A673 (cell line): Measurements from ENCODE around the gene EML1. TPM values are rescaled to one million over a fixed set of nuclear protein-coding genes. Genes with fewer than 3 reads are reported as not detected.

ENCODE experiments used
- BruUV-seq: library from RNA; stranded (reverse); fragments of 400-500 nt; replicated peaks from 2 replicates; lab custom pipeline; 2021; lab: Mats Ljungman, UMichigan
- CTCF ChIA-PET: fragments of 300-600 bp; sonication (Branson Sonifier 250); formaldehyde crosslinking; loops from one replicate; lab custom pipeline; 2022; ENCODE audit warnings: antibody characterized with exemption; lab: Charles Lee
- POLR2A ChIA-PET: fragments of 300-600 bp; sonication (Branson Sonifier 250); formaldehyde crosslinking; loops from one replicate; lab custom pipeline; 2022; ENCODE audit warnings: antibody characterized with exemption; ENCODE audit not compliant: low non-redundant PET; lab: Charles Lee
- DNase-seq: peaks from one replicate; pipeline ENCODE4 v3.0.0-alpha.2; 2015; ENCODE audit warnings: low spot score
- H3K27ac ChIP-seq: fragments of 200-600 bp; sonication (generic); 2 replicates; pipeline ENCODE4 v1.5.1; 2016; ENCODE audit warnings: mixed run types, low read depth, mild to moderate bottlenecking, mixed read lengths, antibody characterized with exemption, low read length; ENCODE audit not compliant: poor library complexity, severe bottlenecking
- H3K27me3 ChIP-seq: fragments of 200-600 bp; sonication (generic); replicated peaks from 2 replicates; pipeline ENCODE4 v1.6.1; 2017; ENCODE audit warnings: mixed run types, low read depth, mild to moderate bottlenecking, mixed read lengths, antibody characterized with exemption, low read length; ENCODE audit not compliant: insufficient read depth, poor library complexity
- H3K36me3 ChIP-seq: fragments of 200-600 bp; sonication (generic); 2 replicates; pipeline ENCODE4 v1.6.1; 2016; ENCODE audit warnings: mixed run types, mild to moderate bottlenecking, mixed read lengths, antibody characterized with exemption, low read length; ENCODE audit not compliant: insufficient read depth, poor library complexity, severe bottlenecking
- H3K4me1 ChIP-seq: fragments of 200-600 bp; sonication (generic); 2 replicates; pipeline ENCODE4 v1.6.1; 2017; ENCODE audit warnings: mixed run types, mild to moderate bottlenecking, mixed read lengths, antibody characterized with exemption, low read length; ENCODE audit not compliant: insufficient read depth, poor library complexity, severe bottlenecking
- H3K4me3 ChIP-seq: fragments of 200-600 bp; sonication (generic); 2 replicates; pipeline ENCODE4 v1.5.1; 2016; ENCODE audit warnings: low read depth, mixed run types, mild to moderate bottlenecking, mixed read lengths, low read length; ENCODE audit not compliant: poor library complexity, severe bottlenecking
- H3K9me3 ChIP-seq: fragments of 200-600 bp; sonication (generic); 2 replicates; pipeline ENCODE4 v1.6.1; 2016; ENCODE audit warnings: mixed run types, low read depth, mild to moderate bottlenecking, mixed read lengths, antibody characterized with exemption, low read length; ENCODE audit not compliant: poor library complexity, severe bottlenecking
- EZH2 ChIP-seq: fragments of 200-600 bp; sonication (generic); IDR thresholded peaks from 2 replicates; pipeline ENCODE4 v1.6.1; 2017; ENCODE audit warnings: borderline replicate concordance, low read depth, mild to moderate bottlenecking, mixed read lengths, antibody characterized with exemption, low read length; ENCODE audit not compliant: poor library complexity, severe bottlenecking
- intact Hi-C: fragments of 100-400 bp; cut with micrococcal nuclease; formaldehyde crosslinking; loops from one replicate; pipeline ENCODE4 v1.10.0; 2022; ENCODE audit not compliant: unreplicated experiment
- total RNA-seq: library from RNA; stranded (reverse); gene quantifications from 2 replicates; pipeline ENCODE4 v1.2.3, GENCODE V29; 2021
- TF ChIP-seq, protein P1 (sequence below): fragments of 300-800, 200-600 bp; sonication (generic); conservative IDR thresholded peaks from 2 replicates; pipeline ENCODE4 v1.5.1; 2017; ENCODE audit warnings: low read depth, mild to moderate bottlenecking, antibody characterized with exemption, low read length, moderate library complexity, mixed read lengths

Gene EML1
- total RNA-seq, 1 experiment from 2014 or later = 34.1 TPM

DNA sequence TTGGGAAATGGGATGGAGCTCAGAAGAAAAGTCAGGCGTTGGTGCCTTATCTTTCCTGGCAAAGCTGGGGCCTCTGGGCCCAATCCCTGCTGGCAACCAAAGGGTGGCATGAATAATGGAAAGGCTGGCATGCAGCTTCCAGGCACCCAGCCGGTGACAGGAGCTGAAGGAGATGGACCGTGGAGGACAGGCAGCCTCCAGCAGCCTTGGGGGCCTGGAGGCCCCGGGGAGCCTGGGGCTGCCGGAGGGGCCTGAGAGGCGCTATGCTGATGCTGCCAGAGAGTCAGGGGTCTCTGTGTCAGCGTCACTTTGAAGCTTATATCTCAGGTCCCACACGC, 38.2 kb upstream of the EML1 start:
- BruUV-seq = no TSS peak
- Histone ChIP-seq H3K27me3 (no peaks in the 10 kb centered on the region), H3K36me3 (no peaks in the 10 kb centered on the region), H3K4me3 (no peak overlapping the region), H3K9me3 (no peaks in the 10 kb centered on the region), H3K27ac (no peak overlapping the region), H3K4me1 (peaks cover 14% of the 10 kb centered on the region)
- no peak for DNase-seq
- TF ChIP-seq, protein P1, sequence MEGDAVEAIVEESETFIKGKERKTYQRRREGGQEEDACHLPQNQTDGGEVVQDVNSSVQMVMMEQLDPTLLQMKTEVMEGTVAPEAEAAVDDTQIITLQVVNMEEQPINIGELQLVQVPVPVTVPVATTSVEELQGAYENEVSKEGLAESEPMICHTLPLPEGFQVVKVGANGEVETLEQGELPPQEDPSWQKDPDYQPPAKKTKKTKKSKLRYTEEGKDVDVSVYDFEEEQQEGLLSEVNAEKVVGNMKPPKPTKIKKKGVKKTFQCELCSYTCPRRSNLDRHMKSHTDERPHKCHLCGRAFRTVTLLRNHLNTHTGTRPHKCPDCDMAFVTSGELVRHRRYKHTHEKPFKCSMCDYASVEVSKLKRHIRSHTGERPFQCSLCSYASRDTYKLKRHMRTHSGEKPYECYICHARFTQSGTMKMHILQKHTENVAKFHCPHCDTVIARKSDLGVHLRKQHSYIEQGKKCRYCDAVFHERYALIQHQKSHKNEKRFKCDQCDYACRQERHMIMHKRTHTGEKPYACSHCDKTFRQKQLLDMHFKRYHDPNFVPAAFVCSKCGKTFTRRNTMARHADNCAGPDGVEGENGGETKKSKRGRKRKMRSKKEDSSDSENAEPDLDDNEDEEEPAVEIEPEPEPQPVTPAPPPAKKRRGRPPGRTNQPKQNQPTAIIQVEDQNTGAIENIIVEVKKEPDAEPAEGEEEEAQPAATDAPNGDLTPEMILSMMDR = no peak
- no peak for TF ChIP-seq EZH2
- ChIA-PET CTCF (no interaction called here), POLR2A (no interaction called here)
- intact Hi-C loops = no loop called here

DNA sequence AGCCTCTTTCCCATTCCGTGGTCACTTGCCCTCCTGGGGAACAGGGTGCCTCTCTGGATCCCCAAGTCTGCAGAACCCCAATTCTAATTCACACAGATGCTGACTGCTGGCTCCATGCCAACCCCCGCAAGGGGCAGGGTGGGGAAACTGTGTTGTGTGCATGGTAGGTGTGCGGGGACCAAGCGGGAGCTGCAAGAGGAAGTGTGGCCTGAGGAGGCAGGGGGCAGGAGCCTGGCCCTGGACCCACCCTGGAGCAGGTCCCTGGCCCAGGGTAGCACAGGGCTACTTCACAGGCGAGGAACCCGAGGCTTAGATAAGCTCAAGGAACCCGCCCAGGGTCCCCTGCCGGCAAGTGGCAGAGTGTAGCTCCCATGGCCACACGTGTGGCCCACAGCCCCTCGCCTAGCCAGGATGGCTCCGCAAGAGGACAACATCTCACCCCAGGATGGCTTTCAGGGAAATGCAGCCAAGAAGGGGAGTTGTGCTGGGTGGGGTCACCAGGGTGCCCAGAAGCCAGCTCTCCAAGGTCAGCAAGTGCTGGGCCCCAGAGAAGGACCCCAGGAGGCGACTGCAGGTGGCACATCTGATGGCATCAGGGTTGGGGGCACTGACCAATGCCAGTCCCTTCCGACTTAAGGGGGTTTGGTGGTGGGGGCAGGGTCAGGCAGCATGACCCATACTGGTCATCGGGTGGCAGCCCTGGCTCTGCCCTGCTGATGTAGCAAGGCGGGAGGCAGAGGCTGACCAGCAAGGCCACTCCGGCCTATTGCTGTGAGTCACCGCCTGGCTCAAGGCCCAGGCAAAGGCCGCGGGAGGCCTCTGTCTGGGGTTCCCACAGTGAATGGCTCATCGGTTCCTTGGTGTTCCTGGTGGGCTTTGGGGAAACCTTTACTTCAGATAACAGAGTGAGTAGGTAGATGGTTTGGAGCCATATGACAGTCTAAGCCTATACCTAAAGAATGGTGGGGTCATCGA, 37.3 kb upstream of the EML1 start:
- CTCF ChIA-PET = no interaction called here
- POLR2A ChIA-PET = no interaction called here
- intact Hi-C loops = no loop called here
- Histone ChIP-seq H3K27ac (no peak overlapping the region), H3K4me3 (no peak overlapping the region), H3K9me3 (no peaks in the 10 kb centered on the region), H3K36me3 (no peaks in the 10 kb centered on the region), H3K27me3 (no peaks in the 10 kb centered on the region), H3K4me1 (peaks cover 14% of the 10 kb centered on the region)
- BruUV-seq = no TSS peak
- no peak for DNase-seq
- TF ChIP-seq, protein P1 = no peak
- no peak for TF ChIP-seq EZH2

DNA sequence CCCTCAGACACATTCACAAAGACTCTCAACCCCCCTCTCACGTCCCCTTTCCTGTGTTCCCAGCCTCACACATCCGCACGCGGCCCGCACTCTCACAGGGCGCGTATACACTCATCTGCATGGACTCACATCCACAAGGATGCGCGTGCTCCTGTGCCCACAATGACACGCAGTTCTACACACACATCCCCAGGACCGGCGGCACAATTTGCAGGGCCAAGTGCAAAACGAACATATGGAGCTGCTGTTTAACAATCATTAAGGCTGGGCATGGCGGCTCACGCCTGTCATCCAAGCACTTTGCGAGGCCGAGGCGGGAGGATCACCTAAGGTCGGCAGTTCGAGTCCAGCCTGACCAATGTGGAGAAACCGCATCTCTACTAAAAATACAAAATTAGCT, 36.4 kb upstream of the EML1 start:
- Histone ChIP-seq H3K4me3 (no peak overlapping the region), H3K36me3 (no peaks in the 10 kb centered on the region), H3K4me1 (peaks cover 14% of the 10 kb centered on the region), H3K9me3 (no peaks in the 10 kb centered on the region), H3K27ac (no peak overlapping the region), H3K27me3 (no peaks in the 10 kb centered on the region)
- ChIA-PET POLR2A (no interaction called here), CTCF (no interaction called here)
- no peak for TF ChIP-seq EZH2
- TF ChIP-seq, protein P1 = no peak
- intact Hi-C loops = no loop called here
- DNase-seq = no peak
- BruUV-seq = no TSS peak
